Astrocyte (in vitro differentiated cells and primary cell): ENCODE measurements around the gene KEAP1. TPM values are rescaled to one million over a fixed set of nuclear protein-coding genes. Genes with fewer than 3 reads are reported as not detected.
"Not testable (repeated sequence)": the region's sequence is repeated elsewhere in the genome, so short reads cannot be mapped to it uniquely, and the experiment has no call there.

Experiments used
- DNase-seq: peaks from one replicate; pipeline ENCODE4 v3.0.0-alpha.2; 2010; ENCODE audit warnings: low read depth
- FAIRE-seq: peaks from 2 replicates; lab custom pipeline; 2011; peaks lifted over from hg19 to GRCh38; lab: Jason Lieb, UNC
- H2AFZ ChIP-seq: 2 replicates; pipeline ENCODE4 v1.6.0; 2012; ENCODE audit warnings: low read depth, low read length, inconsistent platforms
- H3K27ac ChIP-seq: 2 replicates; pipeline ENCODE4 v1.5.1; 2011; ENCODE audit warnings: low read depth, low read length, inconsistent platforms
- H3K27me3 ChIP-seq: 2 replicates; pipeline ENCODE4 v1.6.0; 2011; ENCODE audit warnings: low read length, inconsistent platforms; ENCODE audit not compliant: insufficient read depth
- H3K36me3 ChIP-seq: 2 replicates; pipeline ENCODE4 v1.5.1; 2011; ENCODE audit warnings: low read length, inconsistent platforms; ENCODE audit not compliant: insufficient read depth
- H3K4me1 ChIP-seq: 2 replicates; pipeline ENCODE4 v1.5.1; 2011; ENCODE audit warnings: low read length, inconsistent platforms; ENCODE audit not compliant: insufficient read depth
- H3K4me2 ChIP-seq: 2 replicates; pipeline ENCODE4 v1.6.0; 2012; ENCODE audit warnings: low read length, inconsistent platforms
- H3K4me3 ChIP-seq: 2 replicates; pipeline ENCODE4 v1.5.1; 2011; ENCODE audit warnings: low read depth, mild to moderate bottlenecking, low read length, inconsistent platforms; ENCODE audit not compliant: insufficient read depth
- H3K79me2 ChIP-seq: 2 replicates; pipeline ENCODE4 v1.6.0; 2012; ENCODE audit warnings: mild to moderate bottlenecking, low read length, inconsistent platforms; ENCODE audit not compliant: insufficient read depth
- H3K9ac ChIP-seq: 2 replicates; pipeline ENCODE4 v1.6.0; 2012; ENCODE audit warnings: mild to moderate bottlenecking, low read length, inconsistent platforms
- H3K9me3 ChIP-seq: 2 replicates; pipeline ENCODE4 v1.5.1; 2012; ENCODE audit warnings: low read depth, mild to moderate bottlenecking, low read length, inconsistent platforms; ENCODE audit not compliant: insufficient read depth
- H4K20me1 ChIP-seq: 2 replicates; pipeline ENCODE4 v1.6.0; 2012; ENCODE audit warnings: low read length, inconsistent platforms; ENCODE audit not compliant: insufficient read depth
- H3K27ac Mint-ChIP-seq: one replicate; pipeline ENCODE4 v1.8.0; 2021; ENCODE audit warnings: mild to moderate bottlenecking, mixed read lengths; ENCODE audit not compliant: unreplicated experiment
- H3K27me3 Mint-ChIP-seq: one replicate; pipeline ENCODE4 v1.8.0; 2021; ENCODE audit warnings: low read depth, mixed read lengths; ENCODE audit not compliant: unreplicated experiment
- H3K36me3 Mint-ChIP-seq: one replicate; pipeline ENCODE4 v1.8.0; 2021; ENCODE audit warnings: low read depth, mixed read lengths; ENCODE audit not compliant: unreplicated experiment
- H3K4me1 Mint-ChIP-seq: one replicate; pipeline ENCODE4 v1.8.0; 2021; ENCODE audit warnings: low read depth, mixed read lengths; ENCODE audit not compliant: unreplicated experiment
- H3K4me3 Mint-ChIP-seq: one replicate; pipeline ENCODE4 v1.8.0; 2021; ENCODE audit warnings: mild to moderate bottlenecking, moderate library complexity, mixed read lengths; ENCODE audit not compliant: unreplicated experiment
- H3K9me3 Mint-ChIP-seq: one replicate; pipeline ENCODE4 v1.8.0; 2021; ENCODE audit warnings: mild to moderate bottlenecking, mixed read lengths; ENCODE audit not compliant: unreplicated experiment
- CTCF ChIP-seq: IDR thresholded peaks from 2 replicates; pipeline ENCODE4 v1.5.1; 2011; ENCODE audit warnings: low read depth, mild to moderate bottlenecking, inconsistent platforms, low read length, moderate library complexity; ENCODE audit not compliant: insufficient read depth
- EZH2 ChIP-seq: IDR thresholded peaks from 2 replicates; pipeline ENCODE4 v1.6.1; 2012; ENCODE audit warnings: mild to moderate bottlenecking, low read length, inconsistent platforms; ENCODE audit not compliant: insufficient read depth
- total RNA-seq: library from RNA; stranded (reverse); gene quantifications from 2 replicates; pipeline ENCODE4 v1.2.1, GENCODE V29; 2021

KEAP1 gene
- total RNA-seq, 1 donor from 2014 or later = 43.6 TPM

- Mint-ChIP-seq H3K9me3 (no peaks in the 10 kb centered on the region), H3K27ac (no peak overlapping the region), H3K4me3 (no peak overlapping the region), H3K27me3 (no peaks in the 10 kb centered on the region), H3K4me1 (no peaks in the 10 kb centered on the region), H3K36me3 (peaks cover 19% of the 10 kb centered on the region)
- DNase-seq (no peak), FAIRE-seq (no peak)
- Histone ChIP-seq H3K9ac (no peak overlapping the region), H2AFZ (no peak overlapping the region), H3K4me1 (no peaks in the 10 kb centered on the region), H4K20me1 (peaks cover 31% of the 10 kb centered on the region), H3K27me3 (no peaks in the 10 kb centered on the region), H3K9me3 (no peaks in the 10 kb centered on the region), H3K79me2 (peaks cover 7% of the 10 kb centered on the region), H3K4me2 (no peak overlapping the region), H3K27ac (no peak overlapping the region), H3K4me3 (no peak overlapping the region), H3K36me3 (peaks cover 11% of the 10 kb centered on the region)
- TF ChIP-seq CTCF = no peak
- no peak for TF ChIP-seq EZH2
These were observed 48.6 kb upstream of the KEAP1 start for GRCh38 chr19:10551698-10552301.

- H3K9ac ChIP-seq, H3K4me3 Mint-ChIP-seq, H3K4me2 ChIP-seq, H3K4me3 ChIP-seq, DNase-seq, H3K4me1 ChIP-seq, H3K4me1 Mint-ChIP-seq, H3K27me3 Mint-ChIP-seq, H3K27ac ChIP-seq, H3K9me3 ChIP-seq, H2AFZ ChIP-seq, H3K27ac Mint-ChIP-seq, H3K9me3 Mint-ChIP-seq, H3K27me3 ChIP-seq, FAIRE-seq: not testable (repeated sequence)
- H3K36me3 Mint-ChIP-seq = peaks cover 19% of the 10 kb centered on the region
- H4K20me1 ChIP-seq = peaks cover 30% of the 10 kb centered on the region
- peaks cover 11% of the 10 kb centered on the region for H3K36me3 ChIP-seq
- peaks cover 12% of the 10 kb centered on the region for H3K79me2 ChIP-seq
These were observed 47.9 kb upstream of the KEAP1 start for GRCh38 chr19:10551006-10551405.

- no peaks in the 10 kb centered on the region for H3K4me1 Mint-ChIP-seq
- no peaks in the 10 kb centered on the region for H3K9me3 Mint-ChIP-seq
- Histone ChIP-seq H3K9me3 (no peaks in the 10 kb centered on the region), H3K4me3 (no peak overlapping the region), H3K27me3 (no peaks in the 10 kb centered on the region), H4K20me1 (peaks cover 27% of the 10 kb centered on the region), H3K9ac (no peak overlapping the region), H3K36me3 (peaks cover 8% of the 10 kb centered on the region), H2AFZ (no peak overlapping the region), H3K4me1 (no peaks in the 10 kb centered on the region), H3K27ac (no peak overlapping the region), H3K79me2 (peaks cover 17% of the 10 kb centered on the region), H3K4me2 (no peak overlapping the region)
- peaks cover 19% of the 10 kb centered on the region for H3K36me3 Mint-ChIP-seq
- FAIRE-seq (no peak), DNase-seq (no peak)
- no peaks in the 10 kb centered on the region for H3K27me3 Mint-ChIP-seq
- H3K4me3 Mint-ChIP-seq = no peak overlapping the region
- no peak overlapping the region for H3K27ac Mint-ChIP-seq
- TF ChIP-seq EZH2 (no peak), CTCF (no peak)
These were observed 47.2 kb upstream of the KEAP1 start for GRCh38 chr19:10550336-10550735.
